ENCODE data around the gene RNF169. TPM values are rescaled to one million over a fixed set of nuclear protein-coding genes. Genes with fewer than 3 reads are reported as not detected.

RNF169 gene
- total RNA-seq, 4 donors from 2014 or later, result 16.2 to 26.6 (median 20.6) TPM

- Histone ChIP-seq H3K27me3 (no peaks in the 10 kb centered on the region), H3K9me3 (peaks cover 0 to 6% (median 0%) of the 10 kb centered on the region in 4 donors), H3K4me1 (peaks cover 10 to 15% (median 13%) of the 10 kb centered on the region in 4 donors), H3K27ac (replicated peaks in 1 of 4) (no peak overlapping the region), H3K4me3 (no peak overlapping the region), H3K36me3 (peaks cover 0 to 29% (median 3%) of the 10 kb centered on the region in 4 donors)
- TF ChIP-seq EP300 (IDR thresholded peaks at IDR 0.05), result no peak
- WGBS, result 100% methylated on average over 4 of the region's 4 CpGs
- intact Hi-C loops (cut with DNase I), result no loop called here
- no peak for DNase-seq (ENCODE audit: extremely low spot score)
These were observed 78.3 kb downstream of the RNF169 start for GRCh38 chr11:74826901-74827300.

GRCh38 chr11:74837191-74837590, 88.5 kb downstream of the RNF169 start:
- no peak overlapping the region for H3K4me3 ChIP-seq
- WGBS, result 100% methylated on average over 1 of the region's 1 CpG
- DNase-seq (ENCODE audit: extremely low spot score), result no peak
- no peaks in the 10 kb centered on the region for H3K9me3 ChIP-seq
- H3K36me3 ChIP-seq, result peaks cover 22 to 52% (median 37%) of the 10 kb centered on the region in 4 donors
- no peak overlapping the region for H3K27ac ChIP-seq (replicated peaks in 1 of 4)
- H3K4me1 ChIP-seq, result peaks cover 0 to 27% (median 16%) of the 10 kb centered on the region in 4 donors
- intact Hi-C loops (cut with DNase I), result no loop called here
- TF ChIP-seq POLR2AphosphoS5 (IDR thresholded peaks at IDR 0.05) (no peak), EP300 (IDR thresholded peaks at IDR 0.05) (no peak), CTCF (IDR thresholded peaks at IDR 0.05) (no peak), POLR2A (IDR thresholded peaks at IDR 0.05; ENCODE audit: low read depth) (no peak)
- H3K27me3 ChIP-seq, result no peaks in the 10 kb centered on the region

GRCh38 chr11:74838188-74838587, 89.5 kb downstream of the RNF169 start:
- Histone ChIP-seq H3K9me3 (no peaks in the 10 kb centered on the region), H3K27ac (replicated peaks in 1 of 4) (no peak overlapping the region), H3K27me3 (no peaks in the 10 kb centered on the region), H3K4me3 (no peak overlapping the region), H3K4me1 (peaks cover 0 to 27% (median 16%) of the 10 kb centered on the region in 4 donors), H3K36me3 (peaks cover 26 to 62% (median 44%) of the 10 kb centered on the region in 4 donors)
- intact Hi-C loops (cut with DNase I), result no loop called here
- DNase-seq (ENCODE audit: extremely low spot score), result no peak
- TF ChIP-seq POLR2A (IDR thresholded peaks at IDR 0.05; ENCODE audit: low read depth), result no peak
- no peak for TF ChIP-seq EP300 (IDR thresholded peaks at IDR 0.05)
- TF ChIP-seq CTCF (IDR thresholded peaks at IDR 0.05), result no peak
- no peak for TF ChIP-seq POLR2AphosphoS5 (IDR thresholded peaks at IDR 0.05)
- 82% methylated on average over 1 of the region's 1 CpG for WGBS

GRCh38 chr11:74839446-74839845, 90.8 kb downstream of the RNF169 start:
- intact Hi-C loops (cut with DNase I), result no loop called here
- no peaks in the 10 kb centered on the region for H3K9me3 ChIP-seq
- DNase-seq (ENCODE audit: extremely low spot score), result no peak
- peaks cover 28 to 71% (median 54%) of the 10 kb centered on the region in 4 donors for H3K36me3 ChIP-seq
- H3K4me1 ChIP-seq, result peaks cover 0 to 20% (median 10%) of the 10 kb centered on the region in 4 donors
- H3K4me3 ChIP-seq, result no peak overlapping the region
- TF ChIP-seq CTCF (IDR thresholded peaks at IDR 0.05) (no peak), POLR2AphosphoS5 (IDR thresholded peaks at IDR 0.05) (no peak), EP300 (IDR thresholded peaks at IDR 0.05) (no peak)
- no peak overlapping the region for H3K27ac ChIP-seq (replicated peaks in 1 of 4)
- no peaks in the 10 kb centered on the region for H3K27me3 ChIP-seq
- 84% methylated on average over 1 of the region's 1 CpG for WGBS

DNA sequence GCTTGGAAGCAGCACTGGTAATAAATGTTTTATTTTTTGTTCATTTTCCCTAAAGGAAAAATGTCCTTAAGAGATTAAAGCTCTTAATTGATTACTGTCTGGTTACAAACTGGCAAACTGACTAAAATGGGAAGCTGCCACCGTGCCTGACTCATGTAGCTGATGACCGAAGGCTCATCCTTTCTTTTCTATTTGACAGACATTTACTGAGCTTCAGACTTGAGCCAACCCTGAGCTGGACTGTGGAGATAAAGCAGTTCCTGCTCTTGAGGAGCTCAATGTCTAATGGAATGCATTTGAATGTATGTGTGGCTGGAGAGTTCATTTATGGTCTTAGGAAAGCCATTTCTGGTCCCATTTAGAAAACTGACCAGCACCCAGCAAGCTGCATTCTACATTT, 91.3 kb downstream of the RNF169 start:
- no peak overlapping the region for H3K4me3 ChIP-seq
- TF ChIP-seq POLR2A (IDR thresholded peaks at IDR 0.05; ENCODE audit: low read depth), result no peak
- TF ChIP-seq EP300 (IDR thresholded peaks at IDR 0.05), result no peak
- no peak for TF ChIP-seq POLR2AphosphoS5 (IDR thresholded peaks at IDR 0.05)
- no peak for TF ChIP-seq CTCF (IDR thresholded peaks at IDR 0.05)
- H3K27me3 ChIP-seq, result no peaks in the 10 kb centered on the region
- peak; percentile 55 for DNase-seq (ENCODE audit: extremely low spot score)
- intact Hi-C loops (cut with DNase I), result no loop called here
- H3K36me3 ChIP-seq, result peaks cover 26 to 71% (median 50%) of the 10 kb centered on the region in 4 donors
- peaks cover 0 to 15% (median 6%) of the 10 kb centered on the region in 4 donors for H3K4me1 ChIP-seq
- no peak overlapping the region for H3K27ac ChIP-seq (replicated peaks in 1 of 4)
- WGBS, result 46% methylated on average over 2 of the region's 2 CpGs
- no peaks in the 10 kb centered on the region for H3K9me3 ChIP-seq
